T-helper 17 cell (primary cell): ENCODE results near the gene FLNB. TPM values are rescaled to one million over a fixed set of nuclear protein-coding genes. Genes with fewer than 3 reads are reported as not detected.
"Not testable (repeated sequence)": the region's sequence is repeated elsewhere in the genome, so short reads cannot be mapped to it uniquely, and the experiment has no call there.

Source experiments
- ATAC-seq: fragments of 150-1000 bp; cut with Tn5 transposase; 2 replicates; pipeline ENCODE4 v1.10.0; 2021; ENCODE audit warnings: mild to moderate bottlenecking, moderate library complexity
- DNase-seq, 3 donors: peaks; one replicate each; pipeline versions ENCODE4 v3.0.0 to v3.0.0-alpha.2; 2020 to 2021
- H3K9me3 ChIP-seq: one replicate; pipeline ENCODE4 v1.7.0; 2013; ENCODE audit warnings: low read length, mild to moderate bottlenecking; ENCODE audit not compliant: control insufficient read depth, poor library complexity, severe bottlenecking
- H3K27ac Mint-ChIP-seq: one replicate; pipeline ENCODE4 v1.8.0; 2022; ENCODE audit warnings: mild to moderate bottlenecking, moderate library complexity, mixed read lengths
- H3K27me3 Mint-ChIP-seq: one replicate; pipeline ENCODE4 v1.8.0; 2022; ENCODE audit warnings: mixed read lengths
- H3K36me3 Mint-ChIP-seq: one replicate; pipeline ENCODE4 v1.8.0; 2022; ENCODE audit warnings: low read depth, mixed read lengths
- H3K4me1 Mint-ChIP-seq: one replicate; pipeline ENCODE4 v1.8.0; 2022; ENCODE audit warnings: mild to moderate bottlenecking, mixed read lengths
- H3K4me3 Mint-ChIP-seq: one replicate; pipeline ENCODE4 v1.8.0; 2022; ENCODE audit warnings: mild to moderate bottlenecking, moderate library complexity, mixed read lengths
- total RNA-seq, 4 donors: library from RNA in 2 of 4; stranded (reverse) in 2 of 4; gene quantifications; one replicate each; pipeline ENCODE4 v1.2.3 and lab custom pipeline; 2022 to 2026

The FLNB gene
- total RNA-seq, 2 donors from 2014 or later: 41.1 to 42.5 TPM

- ATAC-seq: no peak
Observed at GRCh38 chr3:57985984-57986246, 22.3 kb upstream of the FLNB start.

DNA sequence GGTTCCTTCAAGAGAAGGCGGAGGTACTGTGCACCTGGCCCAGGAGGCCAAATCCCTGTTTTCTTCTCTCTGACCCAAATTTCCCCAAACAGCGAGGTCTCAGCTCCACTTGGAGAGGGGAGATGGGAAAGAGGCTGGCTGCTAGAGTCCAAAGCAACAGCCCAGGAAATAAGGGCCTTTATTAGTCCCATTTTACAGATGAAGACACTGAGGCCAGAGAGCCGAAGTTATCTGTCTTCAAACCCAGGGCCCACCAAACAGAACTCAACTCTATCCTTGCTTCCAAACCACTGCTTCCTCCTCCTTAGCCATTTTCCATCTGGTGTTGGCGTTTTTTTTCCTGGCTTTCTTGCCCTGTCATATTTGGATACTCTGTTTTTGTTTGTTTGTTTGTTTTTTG, 22.0 kb upstream of the FLNB start:
- H3K27ac Mint-ChIP-seq: peak overlapping the region; percentile 29
- ATAC-seq (no peak), DNase-seq (no peak)
- H3K36me3 Mint-ChIP-seq: no peaks in the 10 kb centered on the region
- H3K4me1 Mint-ChIP-seq: peaks cover 16% of the 10 kb centered on the region
- no peaks in the 10 kb centered on the region for H3K27me3 Mint-ChIP-seq
- H3K4me3 Mint-ChIP-seq: no peak overlapping the region
- H3K9me3 ChIP-seq: no peaks in the 10 kb centered on the region

More at GRCh38 chr3:57985984-57986246, 22.3 kb upstream of the FLNB start:
- no peak for DNase-seq
- H3K27ac Mint-ChIP-seq: peak overlapping the region; percentile 88
- H3K4me1 Mint-ChIP-seq: peaks cover 16% of the 10 kb centered on the region
- no peaks in the 10 kb centered on the region for H3K27me3 Mint-ChIP-seq
- no peak overlapping the region for H3K4me3 Mint-ChIP-seq
- no peaks in the 10 kb centered on the region for H3K9me3 ChIP-seq
- H3K36me3 Mint-ChIP-seq: no peaks in the 10 kb centered on the region

DNA sequence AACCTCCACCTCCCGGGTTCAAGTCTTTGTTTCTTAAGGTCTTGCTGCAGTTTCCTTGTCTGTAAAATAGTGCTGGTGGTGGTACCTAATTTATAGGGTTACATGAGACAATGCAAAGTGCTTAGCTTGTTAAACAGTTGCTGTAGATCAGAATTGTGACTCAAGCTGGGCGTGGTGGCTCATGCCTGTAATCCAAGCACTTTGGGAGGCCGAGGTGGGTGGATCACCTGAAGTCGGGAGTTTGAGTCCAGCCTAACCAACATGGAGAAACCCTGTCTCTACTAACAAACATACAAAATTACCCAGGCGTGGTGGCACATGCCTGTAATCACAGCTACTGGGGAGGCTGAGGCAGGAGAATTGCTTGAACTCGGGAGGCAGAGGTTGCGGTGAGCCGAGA, 19.0 kb upstream of the FLNB start:
- H3K4me3 Mint-ChIP-seq, H3K27me3 Mint-ChIP-seq, DNase-seq, ATAC-seq, H3K27ac Mint-ChIP-seq, H3K9me3 ChIP-seq, H3K36me3 Mint-ChIP-seq, H3K4me1 Mint-ChIP-seq: not testable (repeated sequence)

GRCh38 chr3:57989646-57990045, 18.6 kb upstream of the FLNB start:
- H3K9me3 ChIP-seq: no peaks in the 10 kb centered on the region
- H3K27me3 Mint-ChIP-seq: no peaks in the 10 kb centered on the region
- H3K36me3 Mint-ChIP-seq: no peaks in the 10 kb centered on the region
- no peak overlapping the region for H3K4me3 Mint-ChIP-seq
- H3K4me1 Mint-ChIP-seq: no peaks in the 10 kb centered on the region
- ATAC-seq (no peak), DNase-seq (no peak)
- no peak overlapping the region for H3K27ac Mint-ChIP-seq

DNA sequence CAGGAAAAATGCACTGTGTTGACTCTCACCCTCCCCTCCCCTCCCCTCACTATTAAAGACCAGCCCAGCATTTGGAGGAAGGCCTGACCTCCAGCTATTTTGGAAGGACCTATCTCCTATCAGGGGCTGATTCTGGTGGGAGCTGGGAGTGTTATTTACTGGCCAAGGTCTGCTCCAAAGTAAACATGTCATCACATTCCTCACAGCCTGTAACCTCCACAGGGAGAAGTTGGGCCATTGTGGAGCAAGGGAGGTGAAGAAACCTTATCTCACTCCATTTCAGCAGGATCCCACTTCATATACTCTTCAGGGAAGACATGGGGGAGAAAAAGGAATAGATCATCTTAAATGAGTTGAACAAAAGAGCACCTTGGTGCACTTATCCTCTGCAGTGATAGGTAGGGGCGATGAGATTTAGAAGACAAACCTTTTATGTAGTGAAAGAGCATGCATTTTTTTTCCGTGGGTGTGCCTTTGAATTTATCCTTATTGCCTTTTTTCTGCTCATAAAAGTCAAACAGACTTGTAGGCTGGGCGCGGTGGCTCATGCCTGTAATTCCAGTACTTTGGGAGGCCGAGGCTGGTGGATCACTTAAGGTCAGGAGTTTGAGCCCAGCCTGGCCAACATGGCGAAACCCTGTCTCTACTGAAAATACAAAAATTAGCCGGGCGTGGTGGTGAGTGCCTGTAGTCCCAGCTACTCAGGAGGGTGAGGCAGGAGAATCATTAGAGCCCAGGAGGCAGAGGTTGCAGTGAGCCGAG, 15.6 kb upstream of the FLNB start:
- H3K4me3 Mint-ChIP-seq: no peak overlapping the region
- no peaks in the 10 kb centered on the region for H3K4me1 Mint-ChIP-seq
- DNase-seq: no peak
- no peaks in the 10 kb centered on the region for H3K9me3 ChIP-seq
- no peak overlapping the region for H3K27ac Mint-ChIP-seq
- H3K27me3 Mint-ChIP-seq: no peaks in the 10 kb centered on the region
- H3K36me3 Mint-ChIP-seq: no peaks in the 10 kb centered on the region
- no peak for ATAC-seq

DNA sequence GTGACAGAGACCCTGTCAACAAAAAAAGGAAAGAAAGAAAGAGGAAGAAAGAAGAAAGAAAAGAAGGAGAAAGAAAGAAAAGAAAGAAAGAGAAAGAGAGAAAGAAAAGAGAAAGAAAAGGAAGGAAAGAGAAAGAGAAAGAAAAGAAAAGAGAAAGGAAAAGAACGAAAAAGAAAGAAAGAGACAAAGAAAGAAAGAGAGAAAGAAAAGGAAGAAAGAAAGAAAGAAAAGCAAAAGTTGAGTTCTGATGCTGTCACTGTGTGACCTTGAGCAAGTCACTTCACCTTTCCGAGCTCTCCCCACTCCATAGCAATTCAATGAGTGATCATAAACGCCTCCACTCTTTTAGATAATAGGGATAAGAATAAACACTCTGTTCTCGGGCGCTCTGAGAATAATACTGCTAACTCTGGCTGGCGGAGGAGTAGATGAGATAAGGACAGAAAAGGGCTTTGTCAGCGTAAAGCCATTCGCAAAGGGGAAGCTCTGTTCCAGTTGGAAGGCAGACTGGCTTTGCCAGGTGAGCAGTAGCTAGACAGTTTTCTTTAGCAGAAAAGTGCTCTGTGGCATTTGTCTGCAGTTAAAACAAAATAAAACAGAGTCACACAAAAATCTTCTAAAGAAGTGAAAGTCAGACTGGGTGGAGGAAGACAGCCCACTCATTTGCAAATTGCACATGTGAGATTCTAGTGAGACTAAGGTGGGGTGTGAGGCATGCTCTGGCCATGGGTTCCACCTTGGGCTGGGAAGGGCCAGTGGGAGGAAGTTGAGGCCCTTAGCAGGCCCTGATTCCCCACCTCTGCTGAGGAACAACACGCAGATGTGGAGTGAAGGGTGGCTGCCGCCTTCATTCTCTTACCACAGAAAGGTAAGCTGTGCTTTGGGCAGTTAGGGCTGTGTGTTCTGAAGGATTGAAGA, 9.6 kb upstream of the FLNB start:
- peaks cover 9% of the 10 kb centered on the region for H3K4me1 Mint-ChIP-seq
- ATAC-seq: peak; percentile 47
- H3K36me3 Mint-ChIP-seq: no peaks in the 10 kb centered on the region
- H3K4me3 Mint-ChIP-seq: peak overlapping the region; percentile 90
- H3K27ac Mint-ChIP-seq: peak overlapping the region; percentile 94
- H3K27me3 Mint-ChIP-seq: no peaks in the 10 kb centered on the region
- H3K9me3 ChIP-seq: no peaks in the 10 kb centered on the region
- DNase-seq: no peak

GRCh38 chr3:57999417-58000115, 8.7 kb upstream of the FLNB start:
- H3K27ac Mint-ChIP-seq: no peak overlapping the region
- H3K9me3 ChIP-seq: no peaks in the 10 kb centered on the region
- ATAC-seq (no peak), DNase-seq (no peak)
- no peaks in the 10 kb centered on the region for H3K36me3 Mint-ChIP-seq
- H3K4me1 Mint-ChIP-seq: peaks cover 9% of the 10 kb centered on the region
- H3K27me3 Mint-ChIP-seq: no peaks in the 10 kb centered on the region
- peak overlapping the region; percentile 90 for H3K4me3 Mint-ChIP-seq

DNA sequence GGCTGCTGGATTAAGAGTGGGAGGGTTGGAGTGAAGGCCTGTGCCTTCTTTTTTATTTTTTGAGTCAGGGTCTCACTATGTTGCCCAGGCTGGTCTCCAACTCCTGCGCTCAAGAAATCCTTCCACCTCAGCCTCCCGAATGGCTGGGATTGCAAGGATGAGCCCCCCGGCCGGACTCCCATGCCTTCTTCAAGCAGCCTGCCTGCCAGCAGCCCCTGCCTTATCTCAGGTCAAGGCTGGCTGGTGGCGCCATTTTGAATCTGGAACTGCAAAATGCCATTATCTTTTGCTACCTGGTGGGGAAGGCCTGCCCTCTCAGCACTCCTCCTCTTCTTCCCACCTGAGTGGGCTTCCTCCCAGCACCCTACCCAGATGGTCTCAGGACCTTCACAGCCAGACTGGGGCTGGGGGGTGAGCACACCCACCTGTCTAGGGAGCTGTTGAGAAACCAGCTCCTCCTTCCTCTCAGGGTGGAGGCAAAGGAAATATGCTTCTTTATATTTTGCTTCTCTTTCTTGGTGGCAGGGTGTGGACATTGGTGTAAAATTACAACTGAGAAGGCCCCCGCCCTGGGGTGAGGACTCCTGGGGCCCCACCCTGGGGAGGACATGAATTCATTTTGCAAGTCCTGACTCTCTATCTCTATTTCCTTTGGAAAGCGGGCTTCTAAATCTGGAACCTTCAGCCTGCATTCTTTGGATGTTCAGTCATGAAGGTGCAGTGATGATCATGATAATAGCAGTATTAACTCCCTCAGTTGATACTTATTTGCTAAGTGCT, 7.7 kb upstream of the FLNB start:
- DNase-seq (no peak), ATAC-seq (no peak)
- H3K27ac Mint-ChIP-seq: no peak overlapping the region
- H3K4me3 Mint-ChIP-seq: no peak overlapping the region
- H3K9me3 ChIP-seq: no peaks in the 10 kb centered on the region
- peaks cover 9% of the 10 kb centered on the region for H3K4me1 Mint-ChIP-seq
- no peaks in the 10 kb centered on the region for H3K36me3 Mint-ChIP-seq
- no peaks in the 10 kb centered on the region for H3K27me3 Mint-ChIP-seq

- Mint-ChIP-seq H3K36me3 (no peaks in the 10 kb centered on the region), H3K4me1 (peaks cover 9% of the 10 kb centered on the region), H3K4me3 (no peak overlapping the region), H3K27me3 (no peaks in the 10 kb centered on the region), H3K27ac (no peak overlapping the region)
- ATAC-seq (no peak), DNase-seq (no peak)
- no peaks in the 10 kb centered on the region for H3K9me3 ChIP-seq
Observed at GRCh38 chr3:58001086-58001467, 7.1 kb upstream of the FLNB start.

GRCh38 chr3:58001979-58002378, 6.2 kb upstream of the FLNB start:
- Mint-ChIP-seq H3K27me3 (no peaks in the 10 kb centered on the region), H3K27ac (no peak overlapping the region), H3K4me3 (no peak overlapping the region), H3K36me3 (no peaks in the 10 kb centered on the region), H3K4me1 (peaks cover 9% of the 10 kb centered on the region)
- DNase-seq (no peak), ATAC-seq (no peak)
- H3K9me3 ChIP-seq: no peaks in the 10 kb centered on the region

- Mint-ChIP-seq H3K4me1 (peaks cover 11% of the 10 kb centered on the region), H3K4me3 (no peak overlapping the region), H3K27ac (no peak overlapping the region), H3K36me3 (no peaks in the 10 kb centered on the region), H3K27me3 (no peaks in the 10 kb centered on the region)
- H3K9me3 ChIP-seq: no peaks in the 10 kb centered on the region
- DNase-seq: no peak
- no peak for ATAC-seq
Observed at GRCh38 chr3:58003093-58003492, 5.1 kb upstream of the FLNB start.

- Mint-ChIP-seq H3K4me1 (peaks cover 9% of the 10 kb centered on the region), H3K36me3 (no peaks in the 10 kb centered on the region), H3K27me3 (no peaks in the 10 kb centered on the region), H3K4me3 (no peak overlapping the region), H3K27ac (no peak overlapping the region)
- H3K9me3 ChIP-seq: no peaks in the 10 kb centered on the region
- DNase-seq (no peak), ATAC-seq (no peak)
Observed at GRCh38 chr3:58004973-58005372, 3.2 kb upstream of the FLNB start.

DNA sequence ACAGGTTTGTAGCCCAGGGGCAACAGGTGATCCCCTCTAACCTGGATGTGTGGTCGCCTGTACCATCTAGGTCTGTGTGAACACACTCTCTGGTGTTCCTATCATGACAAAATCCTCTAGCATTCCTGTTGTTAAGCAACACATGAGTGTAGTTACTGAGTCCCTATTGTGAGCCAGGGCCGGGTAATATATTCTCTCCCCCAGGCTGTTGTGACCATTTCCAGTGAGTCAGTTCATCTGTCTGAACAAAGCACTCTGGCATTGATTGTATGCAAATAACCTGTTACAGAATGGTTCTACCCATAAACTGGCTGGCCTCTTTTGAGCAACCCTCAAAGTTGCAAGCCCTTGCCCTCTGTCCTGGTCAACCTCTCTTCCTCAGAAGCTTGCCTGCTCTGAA, 2.6 kb upstream of the FLNB start:
- DNase-seq: no peak
- Mint-ChIP-seq H3K4me3 (no peak overlapping the region), H3K36me3 (no peaks in the 10 kb centered on the region), H3K4me1 (peaks cover 9% of the 10 kb centered on the region), H3K27me3 (no peaks in the 10 kb centered on the region), H3K27ac (no peak overlapping the region)
- no peaks in the 10 kb centered on the region for H3K9me3 ChIP-seq
- no peak for ATAC-seq
